CD4-positive, alpha-beta T cell treated with Interleukin-1 beta for 1 hour (primary cell): ENCODE data around the gene STMP1.
"Not testable (repeated sequence)": the region's sequence is repeated elsewhere in the genome, so short reads cannot be mapped to it uniquely, and the experiment has no call there.

ENCODE experiments used
- DNase-seq, 2 donors: peaks; one replicate each; pipeline ENCODE4 v3.0.0-alpha.2; 2020 to 2022

The STMP1 gene

DNA sequence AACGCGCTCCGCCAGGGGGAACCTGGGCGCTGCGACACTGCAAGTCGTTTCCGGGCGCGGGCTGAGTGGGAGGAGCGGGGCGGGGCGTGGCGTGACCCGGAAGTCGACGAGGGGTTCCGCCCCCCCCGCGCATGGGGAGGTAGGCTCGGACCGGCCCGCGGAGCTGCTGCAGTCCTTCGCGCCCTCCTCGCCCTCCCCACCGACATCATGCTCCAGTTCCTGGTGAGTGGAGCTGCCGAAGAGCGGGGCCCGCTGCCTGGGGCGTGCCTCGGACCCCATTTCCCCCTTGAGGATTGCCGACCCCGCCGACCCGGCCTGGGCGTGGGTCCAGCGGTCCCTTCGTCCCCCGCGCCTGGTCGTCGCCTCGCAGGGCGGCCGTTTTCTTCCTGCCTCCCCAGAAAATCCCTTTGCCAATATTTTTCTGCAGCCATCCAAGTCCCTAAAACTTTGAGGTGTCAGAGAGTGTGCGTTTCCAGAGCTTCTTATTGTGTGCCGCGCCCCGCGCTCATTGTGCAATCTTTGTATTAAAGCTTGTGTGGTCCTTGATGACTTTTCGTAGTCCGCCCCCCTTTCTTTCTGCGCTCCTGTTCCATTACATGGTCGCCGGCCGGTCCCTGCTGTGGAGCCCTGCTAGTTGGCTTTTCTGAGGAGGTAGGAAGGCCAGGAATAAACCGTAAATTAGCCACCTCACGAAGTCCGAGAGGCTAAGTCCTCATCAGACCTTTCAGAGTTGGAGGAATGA, at the start of gene STMP1:
STMP1 (plus strand) TSS at position 142 of the 742 bp plus-strand sequence.
- peak; percentile 94 to 95 for DNase-seq

DNA sequence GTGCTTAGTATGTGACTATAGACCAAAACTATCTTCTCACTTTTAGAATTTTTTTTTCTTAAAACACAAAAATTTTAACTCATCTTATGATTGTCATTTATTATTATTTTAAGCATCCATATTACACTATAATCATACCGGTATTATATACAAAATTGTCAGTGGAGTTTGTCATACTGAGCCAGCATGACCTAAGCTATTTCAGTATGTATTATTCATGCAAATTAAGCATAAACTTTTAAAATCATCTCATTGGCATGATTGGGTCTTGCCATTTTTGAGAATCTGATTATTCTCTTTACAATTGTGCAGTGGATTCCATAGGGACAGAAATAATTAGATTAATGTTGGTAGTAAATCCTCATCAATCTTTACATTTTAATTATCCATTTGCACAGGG, 46.2 kb upstream of the STMP1 start:
- no peak for DNase-seq

DNA sequence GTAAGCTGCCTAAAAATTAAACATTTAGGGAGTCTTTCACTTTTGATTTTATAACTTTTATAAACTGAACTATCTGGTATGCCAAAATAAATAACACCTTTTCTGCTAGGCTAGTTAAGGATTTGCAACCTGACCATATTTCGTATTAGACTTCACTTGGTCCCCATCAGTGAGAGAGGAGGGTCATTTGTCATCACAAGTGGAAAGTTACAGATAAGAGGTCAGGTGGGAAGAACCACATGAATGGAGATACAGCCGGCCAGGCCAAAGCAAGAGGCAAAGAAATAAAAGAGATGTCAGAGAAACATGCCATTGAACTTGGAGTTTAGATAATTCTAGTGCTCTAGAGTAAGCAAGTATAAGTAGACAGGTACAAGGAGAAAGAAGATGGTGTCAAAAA, 44.5 kb upstream of the STMP1 start:
- DNase-seq: no peak

DNA sequence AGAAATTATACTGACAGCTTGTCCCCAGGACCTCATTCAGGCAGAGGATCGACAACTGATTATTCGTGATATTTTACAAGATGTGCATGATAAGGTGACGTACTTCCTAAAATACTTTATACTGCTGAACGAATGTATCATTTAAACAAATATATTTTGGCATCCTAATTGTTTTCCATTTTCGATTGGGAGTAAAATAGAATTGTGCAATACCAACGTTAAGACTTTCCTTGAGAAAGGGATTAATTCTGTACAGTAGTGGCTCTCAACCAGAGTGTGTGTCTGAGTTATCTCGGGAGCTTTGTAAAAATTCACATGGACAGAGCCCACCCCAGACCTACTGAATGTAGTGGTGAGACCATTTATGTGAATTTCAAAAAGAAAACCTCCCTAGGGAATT, 43.8 kb upstream of the STMP1 start:
- no peak for DNase-seq

DNA sequence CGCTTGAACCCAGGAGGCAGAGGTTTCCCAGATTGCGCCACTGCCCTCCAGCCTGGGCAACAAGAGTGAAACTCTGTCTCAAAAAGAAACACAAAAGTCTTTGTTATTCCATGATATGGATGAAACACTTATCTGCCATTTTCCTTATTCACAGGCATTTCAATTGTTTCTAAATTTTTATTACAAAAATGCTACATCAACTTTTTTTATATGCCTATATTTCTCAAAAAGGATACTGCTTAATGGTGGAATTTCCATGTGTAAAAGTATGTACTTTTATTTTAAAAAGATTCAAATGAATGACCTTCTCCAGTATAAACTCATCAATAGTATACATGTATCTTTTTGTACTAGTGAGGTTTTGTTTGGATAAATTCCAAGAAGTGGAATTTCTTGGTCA, 41.9 kb upstream of the STMP1 start:
- no peak for DNase-seq

DNA sequence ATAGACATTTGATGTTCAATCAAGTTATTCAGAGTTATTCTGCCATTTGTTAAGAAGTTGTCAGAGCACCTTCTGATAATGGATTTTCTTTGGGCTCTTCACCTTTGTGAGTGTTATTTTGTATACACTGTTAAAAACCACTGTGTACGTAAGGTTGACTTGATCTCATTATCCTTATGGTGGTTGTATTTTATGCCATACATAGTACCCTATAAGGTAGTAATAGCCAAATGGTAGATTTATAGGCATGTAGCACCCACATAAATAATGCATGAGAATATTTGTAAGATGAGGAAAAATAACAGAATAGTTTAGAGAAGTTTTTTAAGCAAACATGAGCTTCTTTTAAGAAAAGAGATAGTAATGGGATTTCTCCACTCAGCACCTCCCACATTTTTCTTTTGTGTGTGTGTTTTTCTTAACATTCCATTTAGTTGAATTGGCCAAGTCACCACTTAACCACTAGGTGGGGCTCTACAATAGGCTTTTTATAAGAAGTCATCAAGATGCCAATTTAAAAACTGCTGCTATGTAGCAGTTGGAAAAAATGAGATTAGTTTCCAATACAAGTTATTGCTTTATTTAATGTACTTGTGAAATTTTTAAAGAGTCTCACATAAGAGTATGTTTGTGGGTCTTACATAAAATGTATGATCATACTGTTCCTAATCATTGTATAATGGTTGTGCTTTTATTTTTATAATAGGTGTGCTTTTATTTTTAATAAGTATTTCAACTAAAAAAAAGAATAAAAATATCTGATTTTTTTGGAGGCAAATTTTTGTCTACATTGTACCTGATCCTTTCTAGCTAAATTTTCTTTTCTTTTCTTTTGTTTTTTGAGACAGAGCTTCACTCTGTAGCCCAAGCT, 41.1 kb upstream of the STMP1 start:
- DNase-seq: peak in 1 of 2 donors; percentile 49

DNA sequence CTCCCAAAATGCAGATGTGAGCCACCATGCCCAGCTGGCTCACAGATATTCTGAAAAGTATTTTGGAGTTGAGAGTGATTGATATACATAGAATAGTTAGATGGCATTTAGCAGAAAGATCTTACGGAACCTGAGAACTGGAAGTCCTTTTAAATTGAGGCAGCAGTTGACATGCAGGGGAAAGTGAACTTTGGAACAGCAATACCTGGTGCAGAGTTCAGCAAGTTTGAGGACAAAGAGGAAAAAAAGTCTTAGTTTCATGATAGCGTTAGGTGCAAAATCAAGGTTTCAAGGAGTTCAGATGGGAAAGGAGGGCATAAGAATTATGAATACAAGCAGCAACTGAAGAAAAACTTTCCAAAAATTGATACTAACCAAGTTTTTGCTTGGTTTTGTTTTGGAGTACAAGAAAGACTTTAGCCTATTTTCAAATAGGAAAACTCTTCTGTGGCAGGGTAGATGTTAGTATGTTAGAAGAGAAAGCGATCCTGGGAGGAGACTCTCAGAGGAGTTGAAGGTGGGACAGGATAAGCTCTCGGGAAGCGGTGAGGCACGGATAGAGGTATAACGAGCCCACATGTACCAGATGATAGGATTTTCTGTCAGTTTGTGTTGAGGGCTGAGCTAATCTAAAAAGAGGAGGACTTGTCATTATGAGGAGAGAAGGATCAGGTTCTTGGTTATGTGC, 28.0 kb upstream of the STMP1 start:
- DNase-seq: no peak

DNA sequence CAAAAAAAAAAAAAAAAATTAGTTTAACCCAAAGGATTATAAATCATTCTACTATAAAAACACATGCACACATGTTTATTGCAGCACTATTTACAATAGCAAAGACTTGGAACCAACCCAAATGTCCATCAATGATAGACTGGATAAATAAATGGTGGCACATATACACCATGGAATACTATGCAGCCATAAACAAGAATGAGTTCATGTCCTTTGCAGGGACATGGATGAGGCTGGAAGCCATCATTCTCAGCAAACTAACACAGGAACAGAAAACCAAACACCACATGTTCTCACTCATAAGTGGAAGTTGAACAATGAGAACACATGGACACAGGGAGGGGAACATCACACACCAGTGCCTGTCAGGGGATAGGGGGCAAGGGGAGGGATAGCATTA, 22.6 kb upstream of the STMP1 start:
- DNase-seq: not testable (repeated sequence)

DNA sequence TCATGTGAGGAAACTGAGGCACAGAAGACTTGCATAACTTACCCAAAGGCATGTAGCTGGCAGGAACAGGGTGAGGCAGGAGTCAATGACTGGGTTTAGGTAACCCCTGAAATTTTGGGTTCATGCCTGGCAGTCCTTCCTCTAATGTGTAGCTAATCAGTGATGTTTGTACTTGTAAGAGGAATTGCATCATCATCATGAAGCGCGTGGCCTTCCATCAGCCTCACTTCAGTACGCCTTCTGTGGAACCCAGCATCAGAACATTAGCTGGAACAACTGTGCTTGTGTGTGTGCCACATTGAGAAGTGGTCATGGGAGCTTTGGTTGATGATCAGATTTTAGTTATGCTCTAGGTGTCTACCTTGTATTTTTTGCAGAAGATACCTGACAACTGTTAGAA, 18.2 kb upstream of the STMP1 start:
- no peak for DNase-seq

DNA sequence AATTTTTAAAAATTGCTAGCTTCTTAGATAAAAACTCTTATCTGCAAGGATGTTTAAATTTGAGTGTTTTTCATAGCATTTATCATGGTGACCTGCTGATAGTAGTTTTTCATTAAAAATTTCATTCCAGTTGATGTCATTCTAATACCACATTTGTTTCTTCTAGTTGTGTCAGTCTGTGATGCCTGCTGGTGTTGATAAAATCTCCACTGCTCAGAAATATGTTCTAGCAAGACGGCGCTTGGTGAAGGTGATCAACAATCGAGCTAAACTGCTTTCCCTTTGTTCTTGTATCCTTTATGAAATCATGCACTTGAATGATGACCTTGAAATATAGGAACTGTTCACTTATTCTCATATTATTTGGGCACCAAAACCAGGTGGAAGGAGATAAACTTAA, 17.6 kb upstream of the STMP1 start:
- no peak for DNase-seq

DNA sequence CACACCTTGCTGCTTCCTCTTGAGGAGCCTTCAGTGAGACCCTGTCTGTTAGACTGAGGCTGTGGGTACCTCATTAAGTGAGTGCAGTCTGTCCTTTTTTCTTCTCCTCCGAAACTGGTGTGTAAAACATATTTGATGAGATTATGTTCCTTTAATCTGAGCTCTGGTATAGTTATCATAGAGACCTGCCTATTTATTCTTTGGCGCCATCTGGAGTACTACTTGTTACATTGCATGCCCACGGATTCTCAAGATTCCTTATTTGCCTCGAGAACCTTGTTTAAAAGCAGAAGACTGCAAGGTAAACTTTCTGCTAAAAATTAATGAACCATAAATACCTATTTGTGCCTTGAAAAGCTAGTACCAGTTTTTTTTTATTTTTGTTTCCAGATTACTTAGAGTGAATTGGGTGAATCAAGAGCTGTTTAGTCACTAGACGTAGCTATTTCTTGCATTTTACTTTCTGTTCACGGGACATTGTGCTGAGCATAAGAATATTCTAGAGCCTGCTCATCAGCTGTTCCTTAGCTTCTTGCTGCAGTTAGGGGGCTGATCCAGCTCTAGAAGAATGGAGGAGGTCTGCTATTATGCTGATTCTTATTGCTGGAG, 16.9 kb upstream of the STMP1 start:
- peak in 1 of 2 donors; percentile 56 for DNase-seq

DNA sequence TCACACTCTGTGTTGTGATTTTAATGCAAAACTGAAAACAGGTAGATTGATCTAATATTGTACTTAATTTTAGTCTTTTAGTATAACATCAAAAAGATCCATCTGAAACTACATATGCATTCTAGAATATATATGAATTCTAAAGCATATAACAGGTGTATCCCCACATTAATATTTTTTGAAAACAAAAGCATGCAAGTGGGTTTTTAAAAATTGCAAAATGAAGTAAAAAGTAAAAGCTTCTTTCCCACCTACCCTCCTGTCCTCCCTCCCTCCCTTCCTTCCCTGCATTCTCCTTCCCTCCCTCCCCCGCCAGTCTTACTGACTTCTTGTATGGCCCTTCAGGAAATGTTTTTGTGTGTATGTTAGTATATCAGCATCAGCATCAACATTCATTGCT, 14.6 kb upstream of the STMP1 start:
- DNase-seq: no peak

DNA sequence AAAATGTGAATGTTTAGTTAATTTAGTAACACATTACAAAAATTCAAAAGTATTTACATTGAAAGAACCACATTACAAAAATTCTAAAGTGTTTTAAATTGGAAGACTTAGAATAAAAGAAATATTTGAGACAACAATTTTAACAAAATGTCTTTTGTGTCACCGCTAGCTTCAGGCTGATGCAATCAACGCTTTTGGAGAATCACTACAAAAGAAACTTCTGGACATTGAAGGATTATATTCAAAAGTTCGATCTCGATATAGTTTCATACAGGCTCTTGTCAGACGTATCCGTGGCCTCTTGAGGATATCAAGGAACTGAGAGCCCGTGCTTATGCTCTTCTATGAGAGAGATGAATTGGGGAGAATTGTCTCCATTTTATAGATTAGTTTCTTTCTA, 14.1 kb upstream of the STMP1 start:
- no peak for DNase-seq

DNA sequence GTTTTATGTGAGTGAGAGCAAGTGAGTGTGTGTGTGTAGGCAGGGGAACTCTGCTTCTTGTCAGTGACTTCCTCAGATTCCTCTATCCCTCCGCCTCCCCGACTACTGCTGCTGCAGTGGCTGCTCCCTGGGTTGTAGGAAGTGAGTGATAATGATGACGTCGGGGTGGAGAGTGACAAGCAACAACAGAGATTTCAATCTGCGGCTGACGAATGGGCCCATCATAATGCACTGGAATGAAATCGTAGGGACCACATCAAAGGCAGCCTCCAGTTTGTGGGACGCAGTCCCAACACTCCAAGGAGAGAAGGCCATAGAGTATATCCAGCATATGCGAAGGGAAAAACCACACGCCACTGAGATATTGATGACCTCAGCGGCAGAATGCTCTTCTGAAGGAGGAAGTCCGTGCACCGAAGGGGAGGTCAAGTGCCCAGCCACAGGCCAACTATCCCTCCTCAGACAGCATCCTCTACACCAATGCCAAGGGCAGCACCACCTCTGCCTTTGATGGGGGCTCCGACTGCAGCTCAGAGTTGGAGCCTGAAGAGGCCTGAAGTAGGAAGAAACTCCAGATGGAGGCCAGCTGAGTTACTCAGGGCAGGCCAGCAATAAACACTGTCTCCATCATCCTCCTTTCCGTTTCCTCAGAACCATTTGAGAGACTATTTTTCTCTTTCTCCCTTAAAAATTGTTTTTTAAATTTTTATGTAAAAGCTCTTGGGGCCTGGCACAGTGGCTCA, 11.3 kb upstream of the STMP1 start:
- DNase-seq: peak in 1 of 2 donors; percentile 18

DNA sequence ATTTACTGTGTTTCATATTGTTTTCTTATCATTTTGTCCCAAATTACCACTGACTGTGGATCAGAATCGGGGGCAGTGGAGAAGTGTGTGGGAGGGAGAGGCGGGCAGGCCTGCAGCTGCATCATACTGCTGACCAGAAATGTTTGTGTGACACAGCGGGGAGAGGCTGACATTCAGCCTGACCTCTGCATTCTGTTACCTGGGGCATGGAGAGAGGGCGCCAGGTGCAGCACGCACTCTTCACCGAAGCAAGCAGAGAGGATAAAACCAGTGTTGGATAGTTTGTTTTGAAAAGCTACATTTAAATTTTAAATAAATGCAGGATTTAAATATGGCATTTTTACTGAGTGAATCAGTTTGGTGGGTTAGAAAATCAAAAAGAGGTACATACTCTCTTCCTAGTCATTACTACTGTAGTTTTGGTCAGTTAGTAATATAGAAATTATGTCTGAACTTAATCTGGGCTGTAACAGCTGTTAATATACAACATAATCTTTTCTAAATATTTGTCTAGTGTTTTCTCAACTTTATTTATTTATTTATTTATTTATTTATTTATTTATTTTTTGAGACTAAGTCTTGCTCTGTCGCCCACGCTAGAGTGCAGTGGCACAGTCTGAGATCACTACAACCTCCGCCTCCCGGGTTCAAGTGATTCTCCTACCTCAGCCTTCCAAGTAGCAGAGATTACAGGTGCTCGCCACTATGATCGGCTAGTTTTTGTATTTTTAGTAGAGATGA, 8.8 kb upstream of the STMP1 start:
- no peak for DNase-seq

DNA sequence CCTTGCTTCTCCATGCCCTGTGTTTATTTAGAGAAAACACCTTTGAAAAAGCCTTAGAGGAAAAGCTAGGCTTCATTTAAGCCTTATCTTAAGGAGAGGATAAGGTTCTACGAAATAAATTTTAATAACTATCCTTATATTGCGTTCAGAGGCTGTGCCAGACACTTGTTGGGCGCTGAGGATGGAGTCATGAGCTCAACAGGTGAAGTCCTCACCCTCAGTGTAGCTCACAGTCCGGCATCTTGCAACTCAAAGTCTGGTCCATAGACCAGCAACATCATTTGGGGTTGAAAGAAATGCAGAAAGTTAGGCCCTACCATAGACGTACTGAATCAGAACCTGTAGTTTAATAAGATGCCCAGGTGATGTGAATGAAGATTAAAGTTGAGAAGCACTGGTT, 3.8 kb upstream of the STMP1 start:
- no peak for DNase-seq

DNA sequence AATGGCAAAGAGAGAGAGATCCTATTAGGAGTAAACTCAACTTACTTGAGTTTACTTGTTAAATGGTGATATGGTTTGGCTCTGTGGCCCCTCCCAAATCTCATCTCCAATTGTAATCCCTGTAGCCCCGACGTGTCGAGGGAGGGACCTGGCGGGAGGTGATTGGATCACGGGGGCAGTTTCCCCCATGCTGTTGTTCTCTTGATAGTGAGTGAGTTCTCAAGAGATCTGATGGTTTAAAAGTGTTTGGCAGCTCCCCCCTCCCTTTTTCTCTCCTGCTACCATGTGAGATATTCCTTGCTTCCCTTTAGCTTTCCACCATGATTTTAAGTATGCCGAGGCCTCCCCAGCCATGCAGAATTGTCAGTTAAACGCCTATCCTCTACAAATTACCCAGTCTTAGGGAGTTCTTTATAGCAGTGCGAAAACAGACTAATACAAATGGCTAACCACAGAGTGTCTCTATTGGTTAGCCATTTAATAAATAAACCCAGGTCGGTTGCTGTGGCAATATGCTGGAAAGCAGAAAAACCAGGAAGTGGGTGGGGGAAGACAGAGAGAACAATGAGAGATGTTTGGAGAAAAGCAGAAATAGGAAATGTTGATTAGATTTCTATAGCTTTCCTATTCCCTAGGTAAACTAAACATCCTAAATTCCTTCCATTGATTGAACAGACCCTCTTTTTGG, 3.0 kb upstream of the STMP1 start:
- no peak for DNase-seq

DNA sequence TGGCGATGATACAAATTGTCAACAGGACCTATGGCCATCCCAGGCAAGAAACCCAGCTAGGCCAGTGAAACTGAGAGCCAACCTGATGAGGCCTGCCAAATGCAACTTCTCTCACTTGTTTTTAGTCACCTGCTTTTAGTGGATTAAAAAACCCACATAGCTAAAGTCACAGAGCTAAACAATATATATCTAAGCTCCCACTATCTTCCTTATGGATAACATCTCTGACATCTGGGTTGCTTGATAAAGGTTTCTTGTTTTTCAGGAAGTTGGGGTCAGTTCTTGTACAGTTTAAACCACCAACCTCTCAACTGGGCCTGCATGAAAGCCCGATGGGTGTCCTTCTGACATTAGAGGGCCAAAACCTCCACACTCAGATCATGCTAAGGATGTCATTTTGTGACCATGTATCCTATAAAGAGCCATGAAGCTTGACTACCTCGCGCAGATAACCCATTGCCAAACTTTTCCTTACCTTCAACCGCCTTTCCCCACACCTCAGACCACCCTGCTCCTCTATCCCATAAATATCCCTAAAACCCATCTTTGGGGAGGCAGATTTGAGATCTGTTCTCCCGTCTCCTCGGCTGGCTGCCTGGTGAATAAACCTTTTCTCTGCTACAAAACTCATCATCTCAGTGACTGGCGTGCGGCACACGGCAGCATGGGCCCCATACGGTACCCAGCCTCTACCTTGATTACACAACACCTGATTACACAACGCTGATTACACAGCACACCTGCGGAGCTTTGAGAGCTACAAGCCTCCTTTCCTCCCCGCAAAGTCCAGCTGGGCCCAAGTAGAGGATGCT, 797 bp upstream of the STMP1 start:
- DNase-seq: no peak

DNA sequence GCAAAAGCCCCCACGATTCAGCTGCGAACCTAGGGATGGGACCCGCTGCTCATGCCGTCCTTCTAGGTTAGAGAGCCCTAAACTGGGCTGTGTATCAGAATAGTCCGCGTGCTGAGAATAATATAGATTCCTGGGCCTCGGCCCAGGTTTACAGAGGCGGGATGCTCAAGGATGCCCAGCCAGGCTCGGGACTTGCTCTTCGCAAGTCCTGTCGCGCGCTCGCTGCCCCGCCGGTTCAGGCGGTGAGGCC, 266 bp upstream of the STMP1 start:
- no peak for DNase-seq

DNA sequence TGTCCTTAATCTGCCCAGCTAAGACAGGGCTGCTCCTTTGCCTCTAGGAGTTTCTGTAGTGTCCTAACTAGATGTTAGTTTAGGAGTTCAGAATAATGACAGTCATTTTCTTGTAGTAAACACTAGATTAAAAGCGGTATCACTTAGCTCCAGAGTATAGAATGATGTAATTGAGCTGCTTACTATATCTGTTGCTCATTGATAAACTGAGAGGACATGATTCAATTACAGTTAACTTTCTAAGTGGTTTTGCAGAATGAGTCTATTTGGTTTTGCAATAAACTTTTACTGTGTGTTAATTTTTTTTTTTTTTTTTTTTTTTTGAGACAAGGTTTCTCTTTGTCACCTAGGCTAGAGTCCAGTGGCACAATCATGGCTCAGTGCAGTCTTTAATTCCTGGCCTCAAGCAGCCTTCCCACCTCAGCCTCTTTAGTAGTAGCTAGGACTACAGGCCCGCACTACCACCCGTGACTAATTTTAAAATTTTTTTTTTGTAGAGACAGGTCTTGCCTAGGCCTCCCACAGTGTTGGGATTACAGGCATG, 1.8 kb downstream of the STMP1 start:
- DNase-seq: no peak
